Stimulated activated naive CD8-positive, alpha-beta T cell treated with anti-CD3 and anti-CD28 coated beads, Interleukin-15, Interleukin-2, amounts not matched to agents 100 ng/mL and 50 ng/mL, for 24 hours (primary cell): Measurements from ENCODE around the gene PRIMA1.

Source experiments
- H3K27ac Mint-ChIP-seq: one replicate; pipeline ENCODE4 v1.8.0; 2021; ENCODE audit warnings: mild to moderate bottlenecking, mixed read lengths
- H3K27me3 Mint-ChIP-seq: one replicate; pipeline ENCODE4 v1.8.0; 2021; ENCODE audit warnings: mixed read lengths
- H3K36me3 Mint-ChIP-seq: one replicate; pipeline ENCODE4 v1.8.0; 2021; ENCODE audit warnings: low read depth, mixed read lengths
- H3K4me1 Mint-ChIP-seq: one replicate; pipeline ENCODE4 v1.8.0; 2021; ENCODE audit warnings: low read depth, mixed read lengths
- H3K4me3 Mint-ChIP-seq: one replicate; pipeline ENCODE4 v1.8.0; 2021; ENCODE audit warnings: mild to moderate bottlenecking, mixed read lengths
- H3K9me3 Mint-ChIP-seq: one replicate; pipeline ENCODE4 v1.8.0; 2021; ENCODE audit warnings: mixed read lengths

Gene PRIMA1

DNA sequence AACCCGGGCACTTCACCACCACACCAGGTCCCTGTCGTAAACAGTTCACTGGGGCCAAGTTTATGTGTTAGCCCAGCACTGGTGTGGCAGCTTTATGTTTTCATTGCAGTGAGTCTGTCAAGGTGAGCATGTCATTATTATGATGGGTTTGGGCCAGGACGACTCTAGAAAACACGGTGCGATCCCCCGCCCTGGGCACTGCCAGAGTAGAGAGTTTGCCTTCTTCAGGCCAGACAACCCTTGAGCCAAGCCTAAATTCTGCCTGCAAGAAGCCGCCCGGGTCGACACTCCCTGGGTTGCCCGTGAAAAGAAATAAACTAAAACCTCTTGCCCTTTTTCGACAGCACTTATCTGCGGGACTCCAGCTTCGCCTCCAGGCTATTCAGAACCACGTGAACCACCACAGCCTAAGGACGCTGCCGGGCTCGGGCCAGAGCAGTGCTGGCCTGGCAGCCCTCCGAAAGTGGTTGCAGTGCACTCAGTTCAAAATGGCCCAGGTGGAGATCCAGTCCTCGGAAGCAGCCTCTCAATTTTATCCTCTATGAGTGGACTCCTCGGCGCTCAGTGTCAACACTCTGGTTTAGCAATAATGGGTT is 81.8 kb downstream of the PRIMA1 start:
- no peaks in the 10 kb centered on the region for H3K36me3 Mint-ChIP-seq
- H3K27ac Mint-ChIP-seq = no peak overlapping the region
- H3K27me3 Mint-ChIP-seq = peaks cover 13% of the 10 kb centered on the region
- H3K4me1 Mint-ChIP-seq = no peaks in the 10 kb centered on the region
- no peaks in the 10 kb centered on the region for H3K9me3 Mint-ChIP-seq
- no peak overlapping the region for H3K4me3 Mint-ChIP-seq

DNA sequence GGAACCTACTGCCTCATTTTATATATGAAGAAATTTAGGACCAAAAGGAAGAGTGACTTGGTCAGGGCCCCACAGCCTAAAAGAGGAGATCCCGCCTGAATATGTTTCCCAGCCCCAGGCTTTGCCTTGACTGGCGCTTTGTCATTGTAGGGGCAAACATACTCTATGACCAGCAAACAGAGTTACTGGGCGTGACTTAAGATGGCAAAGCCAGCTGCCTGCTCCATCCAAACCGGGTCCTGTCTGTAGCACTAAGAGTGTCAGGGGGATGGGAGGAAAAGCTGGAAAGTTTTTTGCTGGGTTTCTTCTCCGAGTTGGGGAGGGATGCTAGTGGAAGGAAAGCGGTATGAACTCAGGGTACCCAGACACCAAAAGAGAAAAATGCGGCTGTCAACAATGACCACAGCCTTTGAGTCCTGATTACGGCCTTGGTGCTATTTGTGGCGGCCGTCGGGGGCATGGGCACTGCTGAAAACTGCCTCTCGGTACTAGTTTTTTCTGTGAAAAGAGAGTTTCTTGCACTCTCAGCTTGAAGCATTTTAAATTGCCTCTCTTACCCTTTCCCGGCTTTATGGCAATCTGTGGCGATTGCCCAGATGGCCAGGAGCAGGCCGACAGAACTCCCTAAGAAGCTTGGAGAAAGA is 82.7 kb downstream of the PRIMA1 start:
- Mint-ChIP-seq H3K27me3 (peaks cover 13% of the 10 kb centered on the region), H3K36me3 (no peaks in the 10 kb centered on the region), H3K27ac (no peak overlapping the region), H3K4me3 (no peak overlapping the region), H3K9me3 (no peaks in the 10 kb centered on the region), H3K4me1 (no peaks in the 10 kb centered on the region)

DNA sequence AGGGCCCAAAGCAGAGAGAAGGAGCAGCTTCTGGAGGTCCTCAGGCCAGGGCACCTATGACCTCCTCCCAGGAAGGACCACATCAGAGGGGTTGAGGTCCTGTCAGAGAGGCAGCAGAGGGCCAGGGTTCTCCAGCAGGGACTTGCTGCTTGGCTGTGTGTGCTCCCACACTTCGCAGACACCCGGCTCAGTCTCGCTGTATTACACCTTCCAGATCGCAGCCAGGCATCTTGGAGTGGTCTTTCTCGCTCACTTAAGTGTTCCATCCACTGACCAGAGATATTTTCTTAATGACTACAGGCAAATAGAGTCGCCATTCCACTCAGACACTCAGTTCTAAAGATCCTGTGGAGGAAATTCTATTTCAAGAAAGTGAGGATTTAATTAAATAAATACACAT is 84.3 kb downstream of the PRIMA1 start:
- H3K36me3 Mint-ChIP-seq = no peaks in the 10 kb centered on the region
- H3K27me3 Mint-ChIP-seq = peaks cover 13% of the 10 kb centered on the region
- no peak overlapping the region for H3K4me3 Mint-ChIP-seq
- peaks cover 6% of the 10 kb centered on the region for H3K9me3 Mint-ChIP-seq
- H3K27ac Mint-ChIP-seq = no peak overlapping the region
- no peaks in the 10 kb centered on the region for H3K4me1 Mint-ChIP-seq

DNA sequence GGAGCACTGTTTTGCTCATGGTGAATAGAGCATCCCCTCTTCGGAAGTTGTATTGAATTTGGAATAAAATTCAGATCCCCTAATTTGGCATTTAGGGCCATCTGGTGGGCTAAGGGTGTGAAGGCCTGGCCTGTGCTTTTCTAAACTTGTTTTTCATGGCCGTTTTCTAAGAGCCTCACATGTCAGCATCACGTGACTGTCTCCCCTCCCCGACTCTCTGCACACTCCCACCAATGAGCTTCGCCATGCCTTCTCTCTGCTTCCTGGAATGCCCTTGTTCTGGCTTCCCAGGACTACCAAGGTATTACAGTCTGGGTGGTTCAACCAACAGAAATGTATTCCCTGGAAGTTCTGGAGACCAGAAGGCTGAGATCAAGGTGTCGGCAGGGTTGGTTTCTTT is 85.3 kb downstream of the PRIMA1 start:
- H3K9me3 Mint-ChIP-seq = peaks cover 9% of the 10 kb centered on the region
- no peaks in the 10 kb centered on the region for H3K4me1 Mint-ChIP-seq
- H3K4me3 Mint-ChIP-seq = no peak overlapping the region

DNA sequence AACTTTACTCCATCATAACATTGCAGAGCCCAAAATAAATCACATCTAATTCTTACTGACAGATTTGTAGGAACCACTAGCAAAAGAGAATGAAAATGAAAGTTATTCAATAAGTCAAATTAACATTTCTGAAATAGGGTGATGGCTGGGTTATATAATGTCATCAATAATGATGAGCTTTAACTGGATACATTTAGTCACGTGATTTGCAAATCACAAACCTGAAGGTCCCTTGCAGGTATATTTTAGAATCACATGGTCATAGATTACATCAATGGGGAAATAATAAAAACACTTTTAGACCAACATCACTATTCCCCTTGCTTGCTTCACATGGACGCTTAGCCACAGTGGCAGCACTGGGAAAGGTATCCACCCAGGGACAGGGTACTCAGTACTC is 86.7 kb downstream of the PRIMA1 start:
- no peaks in the 10 kb centered on the region for H3K36me3 Mint-ChIP-seq
- H3K4me1 Mint-ChIP-seq = no peaks in the 10 kb centered on the region
- H3K4me3 Mint-ChIP-seq = no peak overlapping the region
- H3K9me3 Mint-ChIP-seq = peaks cover 10% of the 10 kb centered on the region
- peaks cover 13% of the 10 kb centered on the region for H3K27me3 Mint-ChIP-seq
- no peak overlapping the region for H3K27ac Mint-ChIP-seq

More for the DNA sequence above, 85.3 kb downstream of the PRIMA1 start:
- Mint-ChIP-seq H3K27me3 (peaks cover 13% of the 10 kb centered on the region), H3K36me3 (no peaks in the 10 kb centered on the region), H3K27ac (no peak overlapping the region)

DNA sequence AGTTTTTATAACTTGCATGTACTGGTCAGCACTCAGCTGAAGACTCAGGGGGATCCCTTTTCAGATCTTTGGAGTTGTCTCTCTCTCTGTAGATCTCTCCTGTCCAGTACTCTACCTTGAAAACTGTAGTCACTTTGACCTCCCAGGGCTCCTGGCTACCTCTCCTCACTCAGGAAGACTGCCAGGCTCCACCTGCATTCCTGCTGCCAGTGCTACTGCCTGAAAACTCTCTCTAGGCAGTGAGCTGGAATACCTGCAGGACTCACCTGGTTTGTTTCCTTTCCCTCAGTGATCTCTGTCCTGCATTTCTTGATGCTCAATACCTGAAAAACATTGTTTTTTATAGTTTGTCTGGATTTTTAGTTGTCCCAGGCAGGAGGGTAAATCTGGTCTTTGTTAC is 87.4 kb downstream of the PRIMA1 start:
- H3K27me3 Mint-ChIP-seq = peaks cover 13% of the 10 kb centered on the region
- no peak overlapping the region for H3K27ac Mint-ChIP-seq
- H3K9me3 Mint-ChIP-seq = peaks cover 10% of the 10 kb centered on the region
- H3K4me1 Mint-ChIP-seq = no peaks in the 10 kb centered on the region
- no peak overlapping the region for H3K4me3 Mint-ChIP-seq
- no peaks in the 10 kb centered on the region for H3K36me3 Mint-ChIP-seq

DNA sequence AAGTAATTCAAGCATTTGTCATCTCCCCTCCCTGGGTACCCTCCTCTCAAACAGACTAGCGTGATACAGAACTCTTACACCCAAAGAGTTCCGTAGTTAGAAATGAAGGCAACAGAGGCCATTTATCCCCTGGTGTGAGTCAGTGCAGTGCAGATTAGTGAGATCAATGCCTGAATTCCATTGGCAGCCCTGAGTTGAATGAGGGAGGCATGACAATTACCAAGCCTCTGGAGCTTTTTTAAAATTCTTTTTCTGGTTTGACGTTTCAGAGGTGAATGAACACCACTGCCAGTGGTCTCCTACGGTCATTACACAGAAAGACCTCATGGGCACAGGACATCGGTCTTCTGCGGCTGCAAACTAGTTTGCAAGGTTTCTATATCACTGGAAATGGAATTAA is 94.4 kb downstream of the PRIMA1 start:
- Mint-ChIP-seq H3K27ac (no peak overlapping the region), H3K4me1 (no peaks in the 10 kb centered on the region), H3K9me3 (peaks cover 7% of the 10 kb centered on the region), H3K36me3 (no peaks in the 10 kb centered on the region), H3K27me3 (peaks cover 11% of the 10 kb centered on the region), H3K4me3 (no peak overlapping the region)

DNA sequence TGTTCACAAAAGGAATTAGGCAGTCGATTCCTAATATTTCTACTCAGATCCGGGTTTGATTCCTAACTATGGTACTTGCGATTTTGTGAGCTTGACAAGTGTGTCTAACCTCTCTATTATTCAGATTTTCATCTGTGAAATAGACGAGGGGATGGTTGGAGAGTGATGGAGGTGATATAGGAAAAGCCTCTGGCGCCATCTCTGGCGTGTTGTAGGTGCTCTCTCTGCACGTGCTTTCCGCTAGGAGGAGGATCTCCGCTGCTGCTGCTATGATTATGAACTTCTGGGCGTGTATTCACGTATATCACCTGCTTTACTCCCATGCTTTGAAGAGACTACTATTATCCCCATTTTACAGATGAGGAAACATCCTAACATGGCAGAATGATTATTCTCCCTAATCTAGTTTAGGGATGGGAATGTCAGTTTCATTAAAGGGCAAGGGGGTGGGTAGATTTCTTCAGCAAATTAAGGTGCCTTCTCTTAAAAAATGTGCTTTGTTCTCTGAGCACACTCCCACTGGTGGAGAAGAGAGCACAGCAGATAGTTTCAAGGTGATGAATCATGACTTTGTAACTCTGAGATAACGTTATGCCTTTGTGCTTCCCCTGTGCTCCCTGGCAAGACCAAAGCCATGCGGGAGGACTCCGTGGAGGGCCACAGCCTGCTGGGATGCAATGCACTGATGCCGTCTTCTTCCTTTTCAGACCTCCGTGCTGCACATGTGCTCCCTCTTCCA is 97.1 kb downstream of the PRIMA1 start:
- Mint-ChIP-seq H3K9me3 (peaks cover 3% of the 10 kb centered on the region), H3K27me3 (peaks cover 30% of the 10 kb centered on the region), H3K4me3 (no peak overlapping the region), H3K4me1 (no peaks in the 10 kb centered on the region), H3K36me3 (no peaks in the 10 kb centered on the region), H3K27ac (no peak overlapping the region)

DNA sequence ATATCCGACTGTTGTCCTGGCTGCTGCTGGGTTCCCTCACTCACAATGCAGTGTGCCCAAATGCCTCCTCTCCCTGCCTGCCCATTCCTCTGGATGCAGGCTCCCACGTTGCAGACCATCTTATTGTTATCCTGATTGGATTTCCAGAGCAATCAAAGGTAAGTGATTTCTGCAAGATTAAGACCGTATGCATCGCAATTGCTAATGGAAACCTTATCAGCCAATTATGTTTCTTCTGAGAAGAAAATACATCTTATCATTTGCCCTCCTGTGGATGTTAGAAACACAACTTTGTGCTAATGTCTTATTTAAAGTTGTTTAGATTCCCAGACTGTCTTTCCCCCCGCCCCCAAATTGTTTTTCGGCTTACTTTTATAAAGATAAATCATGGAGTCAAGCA is 98.1 kb downstream of the PRIMA1 start:
- Mint-ChIP-seq H3K4me1 (no peaks in the 10 kb centered on the region), H3K9me3 (peaks cover 3% of the 10 kb centered on the region), H3K27ac (no peak overlapping the region), H3K4me3 (no peak overlapping the region), H3K27me3 (peaks cover 39% of the 10 kb centered on the region), H3K36me3 (no peaks in the 10 kb centered on the region)

DNA sequence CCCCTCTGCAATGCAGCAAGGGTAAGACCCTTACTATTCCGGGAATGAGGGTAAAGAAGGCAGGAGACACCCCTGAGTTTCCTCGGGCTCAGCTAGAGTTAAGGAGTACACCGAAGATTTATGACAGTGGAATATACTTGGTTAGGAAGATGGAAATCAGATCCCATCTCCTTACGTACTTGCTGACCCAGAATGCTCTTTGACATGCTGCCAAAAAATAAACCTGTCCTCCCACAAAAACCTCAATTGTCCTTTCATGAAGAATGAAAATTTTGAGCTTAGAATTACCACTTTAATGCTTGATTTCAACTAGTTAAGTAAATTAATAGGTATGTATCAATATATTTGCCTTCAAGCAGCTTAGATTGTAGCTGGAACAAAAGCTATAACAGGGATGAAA is 99.5 kb downstream of the PRIMA1 start:
- H3K4me3 Mint-ChIP-seq = no peak overlapping the region
- H3K4me1 Mint-ChIP-seq = no peaks in the 10 kb centered on the region
- no peak overlapping the region for H3K27ac Mint-ChIP-seq
- no peaks in the 10 kb centered on the region for H3K36me3 Mint-ChIP-seq
- no peaks in the 10 kb centered on the region for H3K9me3 Mint-ChIP-seq
- H3K27me3 Mint-ChIP-seq = peaks cover 43% of the 10 kb centered on the region

DNA sequence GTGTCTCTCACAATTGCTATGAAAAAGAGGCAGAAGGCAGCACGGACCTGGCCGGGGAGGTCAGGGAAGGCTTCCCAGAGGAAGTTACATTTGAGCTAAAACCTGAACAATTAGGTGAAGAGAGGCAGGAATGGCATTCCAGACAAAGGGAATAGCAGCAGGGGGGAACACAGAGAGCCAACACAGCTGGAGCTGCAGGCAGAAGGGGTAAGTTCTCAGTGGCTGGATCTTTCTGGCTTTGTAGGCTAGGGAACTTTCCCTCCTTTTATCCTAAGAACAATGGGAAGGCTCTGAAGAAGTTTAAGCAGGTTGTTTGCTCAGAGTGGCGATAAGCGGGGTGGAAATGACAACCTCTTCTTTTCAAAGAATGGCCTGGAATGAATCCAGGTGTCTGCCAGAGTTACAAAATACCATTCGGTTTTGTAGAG is 100.0 kb downstream of the PRIMA1 start:
- Mint-ChIP-seq H3K27me3 (peaks cover 41% of the 10 kb centered on the region), H3K4me1 (no peaks in the 10 kb centered on the region), H3K4me3 (no peak overlapping the region), H3K27ac (no peak overlapping the region), H3K9me3 (no peaks in the 10 kb centered on the region), H3K36me3 (no peaks in the 10 kb centered on the region)

DNA sequence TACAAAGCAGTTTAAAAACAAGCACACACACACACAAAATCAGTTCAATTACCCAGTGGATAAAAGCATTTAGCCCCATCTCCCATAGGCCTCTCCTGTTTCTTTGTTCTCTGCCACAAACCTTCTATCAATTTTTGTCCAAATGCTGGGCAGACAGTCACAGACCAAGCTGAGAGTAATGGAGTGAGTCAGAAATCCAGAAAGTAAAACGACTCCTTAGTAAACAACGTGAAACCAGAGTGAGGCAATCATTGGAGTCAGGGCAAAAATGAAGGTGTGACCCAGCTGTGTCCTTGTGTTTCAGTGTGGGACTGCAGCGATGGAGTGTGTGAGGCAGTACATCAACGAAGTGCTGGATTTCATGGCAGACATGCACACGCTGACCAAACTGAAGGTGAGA is 102.0 kb downstream of the PRIMA1 start:
- H3K36me3 Mint-ChIP-seq = no peaks in the 10 kb centered on the region
- no peak overlapping the region for H3K27ac Mint-ChIP-seq
- no peak overlapping the region for H3K4me3 Mint-ChIP-seq
- peaks cover 41% of the 10 kb centered on the region for H3K27me3 Mint-ChIP-seq
- no peaks in the 10 kb centered on the region for H3K4me1 Mint-ChIP-seq
- no peaks in the 10 kb centered on the region for H3K9me3 Mint-ChIP-seq

DNA sequence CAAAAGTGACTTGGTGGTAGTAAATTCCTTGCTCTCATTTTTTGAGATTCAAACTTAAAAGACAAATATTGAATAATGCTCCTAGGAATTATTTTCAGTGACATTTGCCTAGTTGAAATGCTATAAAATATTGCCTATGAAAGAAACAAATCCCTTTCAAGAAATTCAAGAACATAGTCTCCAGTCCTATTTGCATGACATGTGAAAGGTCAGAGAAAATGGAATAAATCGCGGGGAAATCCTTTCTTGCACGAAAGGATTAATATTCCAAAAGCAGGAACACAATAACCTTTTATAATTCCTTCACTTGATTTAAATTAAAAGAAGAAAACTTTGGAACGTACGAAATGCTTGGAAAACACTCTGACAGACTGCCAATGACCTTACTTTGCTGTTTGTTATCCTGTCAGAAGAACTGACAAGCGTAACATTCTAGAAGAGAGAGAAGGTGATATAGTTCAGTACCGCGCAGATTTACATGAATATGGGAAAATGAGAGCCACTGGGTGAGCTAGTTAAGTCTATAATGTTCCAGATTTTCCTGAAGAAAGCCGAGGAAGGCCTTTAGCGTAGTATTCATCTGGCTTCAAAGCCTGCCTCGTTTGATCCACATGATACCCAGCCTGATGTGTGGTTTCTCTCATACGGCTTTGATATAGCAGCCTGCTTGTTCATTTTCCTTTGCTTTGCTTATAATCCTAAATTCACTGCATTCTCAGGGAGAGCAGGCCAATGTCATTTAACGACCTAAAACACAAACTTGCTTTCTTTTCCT is 103.0 kb downstream of the PRIMA1 start:
- H3K36me3 Mint-ChIP-seq = no peaks in the 10 kb centered on the region
- H3K27ac Mint-ChIP-seq = no peak overlapping the region
- H3K9me3 Mint-ChIP-seq = no peaks in the 10 kb centered on the region
- H3K27me3 Mint-ChIP-seq = peaks cover 41% of the 10 kb centered on the region
- no peaks in the 10 kb centered on the region for H3K4me1 Mint-ChIP-seq
- H3K4me3 Mint-ChIP-seq = no peak overlapping the region

DNA sequence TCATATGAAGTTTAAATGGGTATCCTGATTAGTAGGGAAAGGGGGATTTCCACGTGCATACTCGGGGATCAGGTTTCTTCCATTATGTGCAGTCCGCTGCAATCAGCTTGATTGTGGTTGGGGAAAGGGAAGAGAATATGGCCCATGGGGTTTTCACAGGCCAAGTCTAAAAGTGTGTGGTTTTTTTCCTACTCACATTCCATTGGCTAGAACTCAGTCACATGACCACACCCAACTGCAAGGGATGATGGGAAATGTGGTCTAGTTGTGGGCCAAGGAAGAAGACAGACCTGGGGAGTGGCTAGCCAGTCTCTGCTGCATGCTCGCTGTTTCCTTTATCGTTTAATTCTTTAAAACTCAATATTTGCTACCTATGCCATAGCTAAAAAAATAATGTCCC is 105.1 kb downstream of the PRIMA1 start:
- Mint-ChIP-seq H3K36me3 (no peaks in the 10 kb centered on the region), H3K27ac (no peak overlapping the region), H3K4me3 (no peak overlapping the region), H3K27me3 (peaks cover 40% of the 10 kb centered on the region), H3K4me1 (no peaks in the 10 kb centered on the region), H3K9me3 (no peaks in the 10 kb centered on the region)

DNA sequence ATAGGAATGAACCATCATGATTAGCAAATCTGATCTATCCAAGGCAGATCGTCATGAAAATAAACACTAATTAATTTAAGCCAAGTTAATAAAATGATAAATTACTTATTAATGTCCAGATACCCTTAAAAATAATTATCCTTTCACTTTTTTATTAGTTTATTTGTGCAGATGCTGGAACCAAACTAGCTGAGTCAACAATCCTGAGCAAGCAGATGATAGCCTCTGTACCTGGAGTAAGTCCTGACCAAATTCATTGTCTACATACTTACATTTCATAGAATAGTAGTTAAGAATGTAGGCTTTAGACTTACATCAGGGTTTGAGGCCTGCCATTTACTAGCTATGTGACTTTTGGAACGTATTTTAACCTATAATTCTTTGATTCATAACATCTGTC is 105.8 kb downstream of the PRIMA1 start:
- Mint-ChIP-seq H3K27me3 (peaks cover 34% of the 10 kb centered on the region), H3K36me3 (no peaks in the 10 kb centered on the region), H3K4me1 (no peaks in the 10 kb centered on the region), H3K9me3 (no peaks in the 10 kb centered on the region), H3K27ac (no peak overlapping the region), H3K4me3 (no peak overlapping the region)
